ENCODE measurements around the gene LRPAP1.

DNA sequence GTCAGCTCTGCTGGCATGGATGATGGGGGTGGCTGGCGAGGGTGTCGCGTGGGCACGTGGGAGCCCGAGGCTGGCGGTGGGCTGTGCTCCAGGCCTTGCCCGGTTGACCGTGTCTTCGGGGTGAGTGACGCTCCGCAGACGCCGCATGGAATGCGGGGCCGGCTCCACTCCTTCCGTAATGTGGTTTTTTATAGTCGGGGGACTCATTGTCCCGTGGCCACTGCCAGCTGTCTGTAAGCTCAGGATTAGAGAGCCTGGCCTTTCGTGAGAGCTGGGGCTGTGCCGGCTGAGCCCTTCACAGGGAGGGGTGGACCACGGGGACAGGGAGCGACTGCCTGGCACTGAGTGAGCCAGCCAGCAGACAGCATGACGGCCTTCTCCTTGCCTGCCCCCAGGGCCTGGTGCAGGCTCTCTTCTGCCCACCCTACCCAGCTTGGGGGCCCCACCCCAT, 48.7 kb downstream of the LRPAP1 start:
- TF ChIP-seq, protein P1, sequence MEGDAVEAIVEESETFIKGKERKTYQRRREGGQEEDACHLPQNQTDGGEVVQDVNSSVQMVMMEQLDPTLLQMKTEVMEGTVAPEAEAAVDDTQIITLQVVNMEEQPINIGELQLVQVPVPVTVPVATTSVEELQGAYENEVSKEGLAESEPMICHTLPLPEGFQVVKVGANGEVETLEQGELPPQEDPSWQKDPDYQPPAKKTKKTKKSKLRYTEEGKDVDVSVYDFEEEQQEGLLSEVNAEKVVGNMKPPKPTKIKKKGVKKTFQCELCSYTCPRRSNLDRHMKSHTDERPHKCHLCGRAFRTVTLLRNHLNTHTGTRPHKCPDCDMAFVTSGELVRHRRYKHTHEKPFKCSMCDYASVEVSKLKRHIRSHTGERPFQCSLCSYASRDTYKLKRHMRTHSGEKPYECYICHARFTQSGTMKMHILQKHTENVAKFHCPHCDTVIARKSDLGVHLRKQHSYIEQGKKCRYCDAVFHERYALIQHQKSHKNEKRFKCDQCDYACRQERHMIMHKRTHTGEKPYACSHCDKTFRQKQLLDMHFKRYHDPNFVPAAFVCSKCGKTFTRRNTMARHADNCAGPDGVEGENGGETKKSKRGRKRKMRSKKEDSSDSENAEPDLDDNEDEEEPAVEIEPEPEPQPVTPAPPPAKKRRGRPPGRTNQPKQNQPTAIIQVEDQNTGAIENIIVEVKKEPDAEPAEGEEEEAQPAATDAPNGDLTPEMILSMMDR (conservative IDR thresholded peaks at IDR 0.05 in 1 of 2, IDR thresholded peaks at IDR 0.05 in 1 of 2; ENCODE audit: low read depth in 1 of 2, low read length in 2 of 2): no peak
- TF ChIP-seq EZH2 (IDR thresholded peaks at IDR 0.05; ENCODE audit: low read length, missing control alignments): no peak

All from fibroblast of lung (primary cell).